Measurements from ENCODE around the gene PPA2.
"Not testable (repeated sequence)": the region's sequence is repeated elsewhere in the genome, so short reads cannot be mapped to it uniquely, and the experiment has no call there.

The PPA2 gene

GRCh38 chr4:105473324-105474098 lies at the start of gene PPA2:
Gene PPA2 (minus strand): TSS chr4:105474062. CDS start chr4:105474050, 12 bp downstream.
- DNase-seq = peak; percentile 83

- peak; percentile 14 for DNase-seq
These were observed 47.2 kb upstream of the PPA2 start for GRCh38 chr4:105520819-105521790.

DNA sequence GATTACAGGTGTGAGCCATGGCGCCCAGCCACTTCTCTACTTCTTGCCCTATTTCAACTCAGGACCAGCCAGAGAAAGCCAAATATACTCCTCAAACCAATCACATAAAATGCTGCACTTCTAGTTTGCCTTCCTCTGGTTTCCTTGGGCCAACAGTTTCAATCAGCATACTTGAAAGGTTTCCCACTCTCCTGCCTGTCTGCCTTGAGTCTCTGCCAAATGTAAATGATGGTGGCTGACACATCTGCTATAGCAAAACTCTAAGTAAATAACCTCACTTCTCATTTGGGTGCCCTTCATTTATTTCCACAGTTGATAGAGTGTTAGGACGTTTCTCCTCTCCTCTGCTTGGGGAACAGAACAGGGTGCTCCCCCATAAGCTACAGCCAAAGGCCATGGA lies 36.4 kb upstream of the PPA2 start:
- no peak for DNase-seq

DNA sequence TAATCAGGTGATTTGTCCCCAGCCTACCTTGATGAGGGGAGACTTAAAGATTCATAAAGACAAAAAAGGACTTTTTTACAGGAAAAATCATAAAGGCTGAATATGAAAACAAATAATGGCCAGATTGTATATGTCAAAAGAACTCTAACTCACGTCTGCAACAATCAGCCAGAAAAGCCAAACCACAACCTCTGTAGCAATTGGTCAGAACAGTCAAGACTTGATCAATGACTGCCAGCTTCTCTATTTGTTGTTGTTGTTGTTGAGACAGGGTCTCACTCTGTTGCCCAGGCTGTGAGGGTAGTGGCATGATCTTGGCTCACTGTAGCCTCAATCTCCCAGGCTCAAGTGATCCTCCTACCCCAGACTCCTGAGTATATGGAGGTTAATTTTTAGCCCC lies 35.9 kb upstream of the PPA2 start:
- DNase-seq = no peak

DNA sequence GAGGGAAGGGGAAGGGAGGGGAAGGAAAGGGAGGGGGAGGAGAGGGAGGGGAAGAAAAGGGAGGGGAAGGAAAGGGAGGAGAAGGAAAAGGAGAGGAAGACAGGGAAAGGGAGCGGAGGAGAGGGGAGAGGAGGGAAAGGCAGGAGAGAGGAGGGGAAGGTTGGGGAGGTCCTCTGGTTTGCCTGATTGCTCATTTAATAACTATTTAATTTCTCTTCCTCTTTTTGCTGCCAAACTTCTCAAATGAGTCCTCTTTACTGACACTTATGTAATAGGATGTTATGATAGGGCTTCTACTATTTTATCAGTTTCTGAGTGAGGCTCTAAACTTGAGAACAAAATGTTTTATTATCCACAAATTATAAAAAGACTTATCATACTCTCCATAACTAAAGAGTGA lies 35.4 kb upstream of the PPA2 start:
- DNase-seq = no peak

- no peak for DNase-seq
These were observed 30.9 kb upstream of the PPA2 start for GRCh38 chr4:105504744-105505143.

DNA sequence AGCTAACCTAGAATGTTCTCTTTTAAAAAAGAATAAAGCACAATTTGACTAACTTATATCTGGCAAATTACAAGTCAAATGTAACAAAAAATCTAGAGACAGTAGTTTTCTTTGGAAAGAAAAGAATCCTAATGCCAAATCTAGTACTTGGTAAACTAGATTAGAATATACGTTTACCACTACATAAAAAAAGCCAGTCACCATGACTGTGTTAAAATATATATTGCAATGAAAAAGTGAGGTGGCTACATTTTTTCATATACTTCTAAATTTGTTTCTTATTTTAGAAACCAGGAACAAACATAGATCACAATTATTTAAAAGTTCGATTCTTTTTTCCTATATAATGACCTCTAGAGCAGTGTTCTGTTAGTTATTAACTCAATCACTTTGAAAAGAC lies 29.6 kb upstream of the PPA2 start:
- DNase-seq = no peak

- no peak for DNase-seq
These were observed 23.0 kb upstream of the PPA2 start for GRCh38 chr4:105496899-105497298.

GRCh38 chr4:105495667-105496066 lies 21.8 kb upstream of the PPA2 start:
- no peak for DNase-seq

DNA sequence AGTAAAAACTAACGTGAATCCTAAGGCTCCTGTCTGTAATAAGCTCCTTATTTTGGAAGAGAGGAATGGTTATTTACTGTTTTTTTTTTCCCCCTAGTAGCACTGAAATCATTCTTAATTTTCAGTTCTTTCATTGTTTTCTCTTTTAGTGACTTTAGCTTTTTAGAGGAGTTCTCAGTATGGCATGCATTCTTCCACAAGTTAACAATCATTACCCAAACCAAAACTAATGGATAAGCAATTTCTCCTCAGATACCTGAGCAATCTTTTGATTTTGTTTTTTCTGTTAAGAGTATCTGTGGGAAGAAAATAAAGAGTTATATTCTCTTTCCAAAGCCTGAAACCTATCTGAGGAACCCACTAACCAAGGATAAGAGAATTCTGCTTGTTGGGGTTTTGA lies 16.7 kb upstream of the PPA2 start:
- DNase-seq = no peak

- DNase-seq = no peak
These were observed 10.0 kb upstream of the PPA2 start for GRCh38 chr4:105483840-105484239.

GRCh38 chr4:105474099-105474518 lies 247 bp upstream of the PPA2 start:
- no peak for DNase-seq

GRCh38 chr4:105472871-105473323 lies 965 bp downstream of the PPA2 start:
- DNase-seq = no peak

DNA sequence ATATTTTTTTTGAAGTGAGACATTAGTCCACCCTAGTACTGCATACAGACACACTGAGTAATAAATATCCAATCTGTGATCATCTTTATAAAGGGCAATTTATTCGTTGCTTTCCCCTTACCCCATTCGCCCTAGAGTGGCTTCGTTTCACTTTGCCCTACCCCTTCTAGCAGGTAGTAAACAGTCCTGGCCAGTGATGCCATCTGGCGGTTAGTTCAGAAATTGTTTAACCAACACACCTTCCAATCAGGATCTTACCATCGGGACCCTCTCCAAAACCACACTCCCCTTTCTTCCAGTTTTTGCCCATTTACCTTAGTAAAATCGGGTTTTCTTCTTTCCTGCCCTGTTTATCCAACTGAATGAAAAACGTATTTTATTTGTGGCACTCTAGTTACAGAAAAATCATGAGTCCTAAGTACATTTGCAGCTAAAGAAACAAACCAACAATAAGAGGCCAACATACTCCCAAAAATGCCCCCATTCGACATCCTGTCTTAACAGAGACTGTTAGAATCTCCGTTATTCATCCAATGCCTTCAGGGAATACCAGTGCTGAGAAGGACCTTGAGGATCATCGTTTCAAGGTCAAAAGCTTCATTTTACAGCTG lies 2.2 kb downstream of the PPA2 start:
- DNase-seq = peak; percentile 52

DNA sequence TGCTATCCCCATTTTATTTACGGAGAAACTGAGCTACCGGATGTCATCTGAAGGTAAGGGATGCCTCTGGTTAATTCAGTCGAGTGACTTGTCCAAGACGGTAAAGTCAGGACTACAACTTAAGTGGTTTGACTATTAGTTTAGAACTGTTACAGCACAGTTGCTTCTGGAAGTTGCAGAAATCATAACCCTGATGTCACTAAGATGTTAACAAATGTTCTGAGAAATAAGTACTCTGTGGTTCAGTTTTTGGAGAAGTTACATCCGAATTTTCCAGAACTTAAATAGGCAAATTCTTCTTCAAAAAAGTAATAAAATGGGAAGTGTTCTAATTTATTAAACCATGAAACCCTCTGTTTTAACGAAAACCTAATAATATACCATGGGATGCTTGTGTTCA lies 3.1 kb downstream of the PPA2 start:
- no peak for DNase-seq

- DNase-seq = no peak
These were observed 4.1 kb downstream of the PPA2 start for GRCh38 chr4:105469736-105470135.

GRCh38 chr4:105466580-105466979 lies 7.3 kb downstream of the PPA2 start:
- no peak for DNase-seq

DNA sequence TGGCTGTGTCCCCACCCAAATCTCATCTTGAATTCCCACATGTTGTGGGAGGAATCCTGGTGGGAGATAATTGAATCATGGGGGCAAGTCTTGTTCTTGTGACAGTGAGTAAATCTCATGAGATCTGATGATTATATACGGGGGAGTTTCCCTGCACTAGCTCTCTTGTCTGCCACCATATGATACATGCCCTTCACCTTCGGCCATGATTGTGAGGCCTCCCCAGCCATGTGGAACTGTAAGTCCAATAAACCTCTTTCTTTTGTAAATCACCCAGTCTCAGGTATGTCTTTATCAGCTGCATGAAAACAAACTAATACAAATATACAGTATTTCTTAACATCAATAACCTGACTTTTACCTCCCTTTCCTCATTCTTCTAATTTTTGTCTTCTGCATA lies 9.3 kb downstream of the PPA2 start:
- DNase-seq = not testable (repeated sequence)

- no peak for DNase-seq
These were observed 11.3 kb downstream of the PPA2 start for GRCh38 chr4:105462576-105462975.

- DNase-seq = no peak
These were observed 12.1 kb downstream of the PPA2 start for GRCh38 chr4:105461621-105462382.

GRCh38 chr4:105461221-105461620 lies 12.6 kb downstream of the PPA2 start:
- DNase-seq = no peak

GRCh38 chr4:105460306-105460705 lies 13.6 kb downstream of the PPA2 start:
- no peak for DNase-seq

DNA sequence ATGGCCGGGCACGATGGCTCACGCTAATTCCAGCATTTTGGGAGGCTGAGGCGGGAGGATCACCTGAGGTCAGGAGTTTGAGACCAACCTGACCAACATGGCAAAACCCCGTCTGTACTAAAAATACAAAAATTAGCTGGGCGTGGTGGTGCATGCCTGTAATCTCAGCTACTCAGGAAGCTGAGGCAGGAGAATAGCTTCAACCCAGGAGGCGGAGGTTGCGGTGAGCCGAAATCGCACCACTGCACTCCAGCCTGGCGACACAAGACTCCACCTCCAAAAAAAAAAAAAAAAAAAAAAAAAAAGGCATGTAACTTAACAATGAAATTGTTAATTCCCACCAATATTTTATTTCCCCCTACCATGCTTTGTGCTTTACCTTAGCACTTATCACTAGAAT lies 15.3 kb downstream of the PPA2 start:
- DNase-seq = not testable (repeated sequence)

All from KG1 (cell line).